ENCODE results near the gene SETD5. TPM values are rescaled to one million over a fixed set of nuclear protein-coding genes. Genes with fewer than 3 reads are reported as not detected.
A peak's percentile ranks its signal among the peaks of the same experiment; 100 is the strongest.

The SETD5 gene
- total RNA-seq, 1 experiment from 2014 or later: 74.9 TPM

DNA sequence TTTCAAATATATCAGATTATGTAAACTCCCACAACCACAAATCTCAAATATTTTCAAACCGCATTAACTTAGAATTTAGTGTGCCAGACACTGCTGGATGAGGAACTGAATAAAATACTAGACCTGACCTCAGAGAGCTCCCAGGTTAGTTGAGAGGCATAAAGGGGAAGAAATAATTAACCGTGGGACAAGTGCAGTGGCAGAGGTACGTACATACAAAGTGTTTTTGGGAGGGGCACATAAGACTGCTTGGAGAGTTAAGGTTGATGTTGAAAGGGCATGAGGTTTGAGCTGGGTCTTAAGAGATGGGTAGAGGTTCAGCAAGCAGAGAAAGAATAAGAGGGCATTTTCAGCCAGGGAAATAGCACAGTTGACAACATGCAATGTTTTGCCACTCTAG, 17.4 kb upstream of the SETD5 start:
- no peak for ATAC-seq
- Histone ChIP-seq H3K9me3 (ENCODE audit: low read length) (no peaks in the 10 kb centered on the region), H3K27me3 (ENCODE audit: low read length) (no peaks in the 10 kb centered on the region), H3K27ac (ENCODE audit: low read length) (no peak overlapping the region), H3K4me2 (ENCODE audit: low read length) (no peak overlapping the region), H2AFZ (ENCODE audit: low read length) (no peak overlapping the region), H3K9me2 (replicated peaks; ENCODE audit: low read length) (no peaks in the 10 kb centered on the region), H4K20me1 (ENCODE audit: low read length) (no peaks in the 10 kb centered on the region), H3K4me3 (ENCODE audit: low read length) (no peak overlapping the region), H3K9ac (ENCODE audit: low read length) (no peak overlapping the region), H3K4me1 (ENCODE audit: insufficient read depth, low read length) (no peaks in the 10 kb centered on the region), H3K36me3 (ENCODE audit: low read depth, low read length) (peaks cover 58% of the 10 kb centered on the region), H3F3A (ENCODE audit: low read length, unreplicated experiment) (peaks cover 4% of the 10 kb centered on the region), H3K79me2 (ENCODE audit: low read length) (no peaks in the 10 kb centered on the region)
- BruUV-seq (replicated peaks): no TSS peak
- intact Hi-C loops (cut with micrococcal nuclease): no loop called here
- CTCF ChIA-PET: interaction anchor here (1.2 kb wide), 1 partner anchor 27 kb away, joined by 3 read pairs; no protein-coding TSS in a partner anchor
- TF ChIP-seq, protein P1, sequence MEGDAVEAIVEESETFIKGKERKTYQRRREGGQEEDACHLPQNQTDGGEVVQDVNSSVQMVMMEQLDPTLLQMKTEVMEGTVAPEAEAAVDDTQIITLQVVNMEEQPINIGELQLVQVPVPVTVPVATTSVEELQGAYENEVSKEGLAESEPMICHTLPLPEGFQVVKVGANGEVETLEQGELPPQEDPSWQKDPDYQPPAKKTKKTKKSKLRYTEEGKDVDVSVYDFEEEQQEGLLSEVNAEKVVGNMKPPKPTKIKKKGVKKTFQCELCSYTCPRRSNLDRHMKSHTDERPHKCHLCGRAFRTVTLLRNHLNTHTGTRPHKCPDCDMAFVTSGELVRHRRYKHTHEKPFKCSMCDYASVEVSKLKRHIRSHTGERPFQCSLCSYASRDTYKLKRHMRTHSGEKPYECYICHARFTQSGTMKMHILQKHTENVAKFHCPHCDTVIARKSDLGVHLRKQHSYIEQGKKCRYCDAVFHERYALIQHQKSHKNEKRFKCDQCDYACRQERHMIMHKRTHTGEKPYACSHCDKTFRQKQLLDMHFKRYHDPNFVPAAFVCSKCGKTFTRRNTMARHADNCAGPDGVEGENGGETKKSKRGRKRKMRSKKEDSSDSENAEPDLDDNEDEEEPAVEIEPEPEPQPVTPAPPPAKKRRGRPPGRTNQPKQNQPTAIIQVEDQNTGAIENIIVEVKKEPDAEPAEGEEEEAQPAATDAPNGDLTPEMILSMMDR (conservative IDR thresholded peaks at IDR 0.05; ENCODE audit: low read depth, low read length): no peak
- TF ChIP-seq EZH2phosphoT487 (IDR thresholded peaks at IDR 0.05; ENCODE audit: borderline replicate concordance, low read length): no peak
- no peak for TF ChIP-seq EZH2 (IDR thresholded peaks at IDR 0.05; ENCODE audit: low read length, unreplicated experiment)
- POLR2A ChIA-PET (ENCODE audit: unreplicated experiment): interaction anchor here (0.7 kb wide), 1 partner anchor 269 kb away, joined by 4 read pairs; the partner anchor contains the start of gene MTMR14
- DNase-seq: no peak

DNA sequence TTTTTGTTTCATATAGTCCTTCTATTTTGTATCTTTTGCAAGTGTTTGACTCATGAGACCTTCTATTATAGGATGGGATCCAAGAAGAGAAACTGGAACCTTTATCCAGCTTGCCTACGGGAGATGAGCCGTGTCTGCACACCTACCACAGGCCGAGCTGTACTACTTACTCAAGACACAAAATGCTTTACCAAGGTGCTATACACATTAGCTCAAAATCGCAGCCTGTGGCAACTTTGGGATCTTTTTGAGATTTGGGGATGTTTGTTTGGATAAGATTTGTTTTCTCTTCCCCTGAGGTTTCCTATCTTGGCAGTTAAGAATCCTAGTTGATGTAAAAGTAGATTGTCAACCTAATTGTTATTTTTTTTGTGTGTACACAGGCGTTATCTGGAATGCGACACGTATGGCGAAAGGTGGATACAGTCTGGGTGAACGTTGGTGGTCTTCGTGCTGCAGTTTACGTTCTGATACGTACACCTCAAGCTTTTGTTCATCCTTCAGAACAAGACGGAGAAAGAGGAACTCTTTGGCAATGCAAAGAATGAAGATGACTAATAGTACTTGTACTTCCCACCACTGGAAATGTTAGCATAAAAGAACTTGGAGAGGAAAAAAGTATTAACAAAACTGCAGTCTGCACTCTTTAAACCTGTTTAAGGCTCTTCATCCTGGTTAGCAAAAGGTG, 13.1 kb upstream of the SETD5 start:
- DNase-seq: no peak
- Histone ChIP-seq H3K36me3 (ENCODE audit: low read depth, low read length) (peaks cover 66% of the 10 kb centered on the region), H3K79me2 (ENCODE audit: low read length) (peaks cover 10% of the 10 kb centered on the region), H3K4me1 (ENCODE audit: insufficient read depth, low read length) (no peaks in the 10 kb centered on the region), H4K20me1 (ENCODE audit: low read length) (peaks cover 3% of the 10 kb centered on the region; the same call in 1 of the 2 replicates), H3K27me3 (ENCODE audit: low read length) (no peaks in the 10 kb centered on the region), H3K27ac (ENCODE audit: low read length) (no peak overlapping the region), H3K9me3 (ENCODE audit: low read length) (no peaks in the 10 kb centered on the region), H3F3A (ENCODE audit: low read length, unreplicated experiment) (peaks cover 11% of the 10 kb centered on the region), H2AFZ (ENCODE audit: low read length) (no peak overlapping the region), H3K9ac (ENCODE audit: low read length) (no peak overlapping the region), H3K4me2 (ENCODE audit: low read length) (no peak overlapping the region), H3K4me3 (ENCODE audit: low read length) (no peak overlapping the region), H3K9me2 (replicated peaks; ENCODE audit: low read length) (no peaks in the 10 kb centered on the region)
- CTCF ChIA-PET: no interaction called here
- TF ChIP-seq EZH2 (IDR thresholded peaks at IDR 0.05; ENCODE audit: low read length, unreplicated experiment) (no peak), EZH2phosphoT487 (IDR thresholded peaks at IDR 0.05; ENCODE audit: borderline replicate concordance, low read length) (no peak)
- TF ChIP-seq, protein P1 (conservative IDR thresholded peaks at IDR 0.05; ENCODE audit: low read depth, low read length): no peak
- BruUV-seq (replicated peaks): no TSS peak
- ATAC-seq: peak; percentile 33
- POLR2A ChIA-PET (ENCODE audit: unreplicated experiment): no interaction called here
- intact Hi-C loops (cut with micrococcal nuclease): no loop called here

All from PC-3 (cell line).